SK-N-SH (cell line): ENCODE data around the gene DNAJC13. TPM values are rescaled to one million over a fixed set of nuclear protein-coding genes. Genes with fewer than 3 reads are reported as not detected.

ENCODE experiments used
- CTCF ChIA-PET: fragments of 300-600, 350-600 bp; formaldehyde crosslinking; extraction: SDS; loops from one replicate; lab custom pipeline; 2021; lab: Yijun Ruan, JAX
- POLR2A ChIA-PET: fragments of 350-600 bp; sonication (Branson Sonifier 250); formaldehyde crosslinking; extraction: SDS; loops from one replicate; lab custom pipeline; 2020; ENCODE audit warnings: antibody characterized with exemption, inconsistent platforms; lab: Yijun Ruan, JAX
- DNase-seq: peaks from one replicate; pipeline ENCODE4 v3.0.0; 2012
- H2AFZ ChIP-seq: fragments of 200-600 bp; sonication (generic); 2 replicates; pipeline ENCODE4 v1.8.1; 2016; ENCODE audit warnings: antibody characterized with exemption, mild to moderate bottlenecking, low read depth
- H3F3A ChIP-seq: fragments of 200-600 bp; sonication (generic); replicated peaks from 2 replicates; pipeline ENCODE3; 2016; ENCODE audit warnings: antibody characterized with exemption, mild to moderate bottlenecking; ENCODE audit not compliant: insufficient read depth
- H3K27ac ChIP-seq, 2 experiments: fragments of 200-500 bp in 1 of 2; fragments of 200-600 bp in 1 of 2; sonication (Bioruptor generic) in 1 of 2; sonication (generic), shearing (Covaris generic) in 1 of 2; 2 replicates each; pipeline versions ENCODE4 v1.5.1 to v1.6.1; 2014 to 2016; ENCODE audit warnings: low read depth in 2 of 2, inconsistent platforms in 1 of 2, low read length in 1 of 2, mild to moderate bottlenecking in 1 of 2, mixed read lengths in 1 of 2
- H3K27me3 ChIP-seq: fragments of 200-600 bp; sonication (generic), shearing (Covaris generic); 2 replicates; pipeline ENCODE4 v1.6.1; 2016; ENCODE audit warnings: mixed run types; ENCODE audit not compliant: insufficient read depth
- H3K36me3 ChIP-seq, 2 experiments: fragments of 200-500 bp in 1 of 2; fragments of 200-600 bp in 1 of 2; sonication (Bioruptor generic) in 1 of 2; sonication (generic) in 1 of 2; replicated peaks in 1 of 2; 2 replicates each; pipeline versions ENCODE3 to v1.5.1; 2014 to 2016; ENCODE audit warnings: low read length in 1 of 2, mild to moderate bottlenecking in 1 of 2; ENCODE audit not compliant: insufficient read depth in 2 of 2, control insufficient read depth in 1 of 2
- H3K4me1 ChIP-seq, 2 experiments: fragments of 200-500 bp in 1 of 2; fragments of 200-600 bp in 1 of 2; sonication (Bioruptor generic) in 1 of 2; sonication (generic), shearing (Covaris generic) in 1 of 2; 2 replicates each; pipeline versions ENCODE4 v1.5.1 to v1.6.1; 2014 to 2016; ENCODE audit warnings: low read depth in 1 of 2, low read length in 1 of 2, mixed run types in 1 of 2; ENCODE audit not compliant: insufficient read depth in 2 of 2, control insufficient read depth in 1 of 2
- H3K4me2 ChIP-seq: fragments of 200-600 bp; sonication (generic), shearing (Covaris generic); 2 replicates; pipeline ENCODE4 v1.6.1; 2017; ENCODE audit warnings: mixed run types
- H3K4me3 ChIP-seq, 2 experiments: fragments of 200-500 bp in 1 of 2; fragments of 200-600 bp in 1 of 2; sonication (Bioruptor generic) in 1 of 2; sonication (generic), shearing (Covaris generic) in 1 of 2; 2 replicates each; pipeline versions ENCODE4 v1.5.1 to v1.8.1; 2014 to 2016; ENCODE audit warnings: low read depth in 2 of 2, inconsistent platforms in 1 of 2, low read length in 1 of 2, mild to moderate bottlenecking in 1 of 2, mixed read lengths in 1 of 2, moderate library complexity in 1 of 2
- H3K79me2 ChIP-seq: fragments of 200-600 bp; sonication (generic); 2 replicates; pipeline ENCODE4 v1.8.1; 2017; ENCODE audit warnings: mild to moderate bottlenecking; ENCODE audit not compliant: insufficient read depth
- H3K9ac ChIP-seq: fragments of 200-600 bp; sonication (generic); 2 replicates; pipeline ENCODE4 v1.6.1; 2017; ENCODE audit warnings: mixed run types
- H3K9me2 ChIP-seq: fragments of 200-600 bp; sonication (generic); 2 replicates; pipeline ENCODE4 v1.6.1; 2017; ENCODE audit warnings: mixed run types
- H3K9me3 ChIP-seq: fragments of 200-600 bp; sonication (generic); 2 replicates; pipeline ENCODE4 v1.6.1; 2017; ENCODE audit warnings: mixed run types, mild to moderate bottlenecking, moderate library complexity
- H4K20me1 ChIP-seq: fragments of 200-600 bp; sonication (generic); 2 replicates; pipeline ENCODE4 v1.6.1; 2017; ENCODE audit warnings: mild to moderate bottlenecking, mixed run types; ENCODE audit not compliant: insufficient read depth
- ELF1 ChIP-seq: IDR thresholded peaks from 2 replicates; pipeline ENCODE4 v1.4.0; 2012
- EP300 ChIP-seq, 2 experiments: IDR thresholded peaks; 2 replicates each; pipeline versions ENCODE4 v1.4.0 to v1.6.1; 2012; ENCODE audit warnings: borderline replicate concordance in 1 of 2, low read depth in 1 of 2, low read length in 1 of 2
- EZH2phosphoT487 ChIP-seq: fragments of 200-600 bp; sonication (generic); IDR thresholded peaks from 2 replicates; pipeline ENCODE4 v1.6.1; 2017; ENCODE audit warnings: low read depth, mixed run types, mild to moderate bottlenecking, antibody characterized with exemption, moderate library complexity, borderline replicate concordance
- FOSL2 ChIP-seq: IDR thresholded peaks from 2 replicates; pipeline ENCODE4 v1.4.0; 2012; ENCODE audit warnings: low read depth, mild to moderate bottlenecking, moderate library complexity, borderline replicate concordance
- JUND ChIP-seq: IDR thresholded peaks from 2 replicates; pipeline ENCODE4 v1.4.0; 2012
- MEF2A ChIP-seq: IDR thresholded peaks from 2 replicates; pipeline ENCODE4 v1.4.0; 2012; ENCODE audit warnings: low read depth, borderline replicate concordance
- MXI1 ChIP-seq: IDR thresholded peaks from 2 replicates; pipeline ENCODE4 v1.6.1; 2012; ENCODE audit warnings: mild to moderate bottlenecking, low read depth, low read length, improper control_type of control experiment
- NFIC ChIP-seq: IDR thresholded peaks from 2 replicates; pipeline ENCODE4 v1.4.0; 2012; ENCODE audit warnings: borderline replicate concordance
- POLR2AphosphoS5 ChIP-seq: IDR thresholded peaks from 2 replicates; pipeline ENCODE4 v1.6.1; 2012; ENCODE audit warnings: low read depth, low read length
- RAD21 ChIP-seq: IDR thresholded peaks from 2 replicates; pipeline ENCODE4 v1.6.1; 2012; ENCODE audit warnings: mild to moderate bottlenecking, low read length
- SIN3A ChIP-seq: IDR thresholded peaks from 2 replicates; pipeline ENCODE4 v1.6.1; 2012; ENCODE audit warnings: low read depth, mild to moderate bottlenecking, low read length, moderate library complexity, borderline replicate concordance
- TCF12 ChIP-seq: IDR thresholded peaks from 2 replicates; pipeline ENCODE4 v1.4.0; 2012
- TEAD4 ChIP-seq: IDR thresholded peaks from 2 replicates; pipeline ENCODE4 v1.4.0; 2012; ENCODE audit warnings: mild to moderate bottlenecking, borderline replicate concordance; ENCODE audit not compliant: insufficient read depth
- WGBS: methylation state at CpG from one replicate; pipeline ENCODE4 v1.1.6; 2017; ENCODE audit warnings: low lambda C conversion rate; 5-methylcytosine and 5-hydroxymethylcytosine counted together
- polyA plus RNA-seq, 3 experiments: library from polyadenylated mRNA; depleted of rRNA; stranded (reverse); fragments of >200 nt; gene quantifications; 2 replicates each; pipeline ENCODE4 v1.2.3, GENCODE V29; 2012
- TF ChIP-seq, protein P1 (sequence below): IDR thresholded peaks from 2 replicates; pipeline ENCODE4; 2012
- TF ChIP-seq, protein P2 (sequence below): IDR thresholded peaks from 2 replicates; pipeline ENCODE4 v1.6.1; 2012; ENCODE audit warnings: mild to moderate bottlenecking, low read depth, low read length, moderate library complexity
- TF ChIP-seq, protein P3 (sequence below): IDR thresholded peaks from 2 replicates; pipeline ENCODE4 v1.4.0; 2012; ENCODE audit warnings: low read depth, borderline replicate concordance
- TF ChIP-seq, protein P4 (sequence below): IDR thresholded peaks from 2 replicates; pipeline ENCODE4 v1.4.0; 2012; ENCODE audit warnings: low read depth, borderline replicate concordance
- TF ChIP-seq, protein P5 (sequence below): fragments of 200-600 bp; sonication (generic); IDR thresholded peaks from 2 replicates; pipeline ENCODE4 v1.6.1; 2017; ENCODE audit warnings: antibody characterized with exemption, mild to moderate bottlenecking, moderate library complexity
- TF ChIP-seq, protein P6 (sequence below): fragments of 150-350 bp; IDR thresholded peaks from 2 replicates; pipeline ENCODE4 v1.6.1; 2016; ENCODE audit warnings: mild to moderate bottlenecking, low read depth, low read length

The DNAJC13 gene
- polyA plus RNA-seq, 1 of the 3 experiments (the other 2 are of a cell fraction), result 10.8 TPM

DNA sequence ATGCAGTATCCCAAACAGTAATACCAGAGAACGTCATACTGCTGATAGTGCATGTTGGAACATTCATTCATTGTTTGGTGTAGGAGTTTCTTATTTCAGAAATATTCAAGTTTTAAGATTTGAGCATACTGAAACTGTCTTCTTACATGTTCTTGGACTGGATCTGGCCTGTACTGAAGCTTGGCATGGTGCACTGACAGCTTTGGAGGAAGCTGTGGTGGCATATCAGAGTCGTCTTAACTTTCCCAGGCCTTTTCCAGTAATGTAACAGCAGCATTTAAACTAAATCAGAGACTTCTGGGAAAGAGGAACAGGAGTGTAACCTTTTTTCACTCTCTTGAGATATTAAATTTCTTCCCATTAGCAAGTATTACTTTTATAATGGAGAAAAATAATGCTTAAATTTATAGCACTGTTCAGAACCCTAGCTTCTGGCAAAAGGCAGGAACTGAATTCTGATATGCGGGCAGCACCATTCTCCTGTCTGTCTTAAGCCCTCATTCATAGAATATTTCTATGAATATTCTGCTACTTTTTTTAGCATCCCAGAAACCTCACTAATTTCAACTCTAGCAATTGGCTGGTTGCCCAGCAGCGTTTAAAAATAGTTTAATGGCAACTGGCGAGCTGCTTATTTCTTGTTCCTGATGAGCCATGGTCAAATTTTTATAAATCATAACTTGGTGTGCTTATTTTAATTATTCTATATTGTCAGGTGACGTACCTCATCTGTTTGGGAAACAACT is 31.1 kb downstream of the DNAJC13 start:
- Histone ChIP-seq H3K4me2 (peak overlapping the region; percentile 43; the same call in 1 of the 2 replicates), H3K9ac (peak overlapping the region; percentile 38; the same call in 1 of the 2 replicates), H4K20me1 (no peaks in the 10 kb centered on the region), H3K4me1 (peaks cover 15 to 33% of the 10 kb centered on the region in 2 experiments; a peak in 3 of 4 replicates), H3K27me3 (no peaks in the 10 kb centered on the region), H3F3A (peaks cover 43% of the 10 kb centered on the region), H3K9me3 (no peaks in the 10 kb centered on the region), H3K9me2 (no peaks in the 10 kb centered on the region), H3K79me2 (peaks cover 68% of the 10 kb centered on the region), H3K27ac (peak overlapping the region; percentile 81 to 87), H3K36me3 (peaks cover 38% of the 10 kb centered on the region in 2 experiments), H3K4me3 (peak overlapping the region in 1 of 2 experiments; percentile 25; a peak in 2 of 4 replicates), H2AFZ (no peak overlapping the region)
- CTCF ChIA-PET, result interaction anchor here (0.8 to 1.4 kb wide), 2 partner anchors 15 to 105 kb away, joined by 3 to 4 read pairs; no protein-coding TSS in a partner anchor
- WGBS, result 36% methylated on average over 6 of the region's 6 CpGs
- no peak for TF ChIP-seq ELF1
- no peak for TF ChIP-seq EZH2phosphoT487
- TF ChIP-seq, protein P1, sequence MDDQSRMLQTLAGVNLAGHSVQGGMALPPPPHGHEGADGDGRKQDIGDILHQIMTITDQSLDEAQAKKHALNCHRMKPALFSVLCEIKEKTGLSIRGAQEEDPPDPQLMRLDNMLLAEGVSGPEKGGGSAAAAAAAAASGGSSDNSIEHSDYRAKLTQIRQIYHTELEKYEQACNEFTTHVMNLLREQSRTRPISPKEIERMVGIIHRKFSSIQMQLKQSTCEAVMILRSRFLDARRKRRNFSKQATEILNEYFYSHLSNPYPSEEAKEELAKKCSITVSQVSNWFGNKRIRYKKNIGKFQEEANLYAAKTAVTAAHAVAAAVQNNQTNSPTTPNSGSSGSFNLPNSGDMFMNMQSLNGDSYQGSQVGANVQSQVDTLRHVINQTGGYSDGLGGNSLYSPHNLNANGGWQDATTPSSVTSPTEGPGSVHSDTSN, result peak; percentile 33
- TF ChIP-seq FOSL2, result no peak
- TF ChIP-seq, protein P2, sequence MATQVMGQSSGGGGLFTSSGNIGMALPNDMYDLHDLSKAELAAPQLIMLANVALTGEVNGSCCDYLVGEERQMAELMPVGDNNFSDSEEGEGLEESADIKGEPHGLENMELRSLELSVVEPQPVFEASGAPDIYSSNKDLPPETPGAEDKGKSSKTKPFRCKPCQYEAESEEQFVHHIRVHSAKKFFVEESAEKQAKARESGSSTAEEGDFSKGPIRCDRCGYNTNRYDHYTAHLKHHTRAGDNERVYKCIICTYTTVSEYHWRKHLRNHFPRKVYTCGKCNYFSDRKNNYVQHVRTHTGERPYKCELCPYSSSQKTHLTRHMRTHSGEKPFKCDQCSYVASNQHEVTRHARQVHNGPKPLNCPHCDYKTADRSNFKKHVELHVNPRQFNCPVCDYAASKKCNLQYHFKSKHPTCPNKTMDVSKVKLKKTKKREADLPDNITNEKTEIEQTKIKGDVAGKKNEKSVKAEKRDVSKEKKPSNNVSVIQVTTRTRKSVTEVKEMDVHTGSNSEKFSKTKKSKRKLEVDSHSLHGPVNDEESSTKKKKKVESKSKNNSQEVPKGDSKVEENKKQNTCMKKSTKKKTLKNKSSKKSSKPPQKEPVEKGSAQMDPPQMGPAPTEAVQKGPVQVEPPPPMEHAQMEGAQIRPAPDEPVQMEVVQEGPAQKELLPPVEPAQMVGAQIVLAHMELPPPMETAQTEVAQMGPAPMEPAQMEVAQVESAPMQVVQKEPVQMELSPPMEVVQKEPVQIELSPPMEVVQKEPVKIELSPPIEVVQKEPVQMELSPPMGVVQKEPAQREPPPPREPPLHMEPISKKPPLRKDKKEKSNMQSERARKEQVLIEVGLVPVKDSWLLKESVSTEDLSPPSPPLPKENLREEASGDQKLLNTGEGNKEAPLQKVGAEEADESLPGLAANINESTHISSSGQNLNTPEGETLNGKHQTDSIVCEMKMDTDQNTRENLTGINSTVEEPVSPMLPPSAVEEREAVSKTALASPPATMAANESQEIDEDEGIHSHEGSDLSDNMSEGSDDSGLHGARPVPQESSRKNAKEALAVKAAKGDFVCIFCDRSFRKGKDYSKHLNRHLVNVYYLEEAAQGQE, result no peak
- TF ChIP-seq, protein P3, sequence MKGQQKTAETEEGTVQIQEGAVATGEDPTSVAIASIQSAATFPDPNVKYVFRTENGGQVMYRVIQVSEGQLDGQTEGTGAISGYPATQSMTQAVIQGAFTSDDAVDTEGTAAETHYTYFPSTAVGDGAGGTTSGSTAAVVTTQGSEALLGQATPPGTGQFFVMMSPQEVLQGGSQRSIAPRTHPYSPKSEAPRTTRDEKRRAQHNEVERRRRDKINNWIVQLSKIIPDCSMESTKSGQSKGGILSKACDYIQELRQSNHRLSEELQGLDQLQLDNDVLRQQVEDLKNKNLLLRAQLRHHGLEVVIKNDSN, result no peak
- TF ChIP-seq, protein P4, sequence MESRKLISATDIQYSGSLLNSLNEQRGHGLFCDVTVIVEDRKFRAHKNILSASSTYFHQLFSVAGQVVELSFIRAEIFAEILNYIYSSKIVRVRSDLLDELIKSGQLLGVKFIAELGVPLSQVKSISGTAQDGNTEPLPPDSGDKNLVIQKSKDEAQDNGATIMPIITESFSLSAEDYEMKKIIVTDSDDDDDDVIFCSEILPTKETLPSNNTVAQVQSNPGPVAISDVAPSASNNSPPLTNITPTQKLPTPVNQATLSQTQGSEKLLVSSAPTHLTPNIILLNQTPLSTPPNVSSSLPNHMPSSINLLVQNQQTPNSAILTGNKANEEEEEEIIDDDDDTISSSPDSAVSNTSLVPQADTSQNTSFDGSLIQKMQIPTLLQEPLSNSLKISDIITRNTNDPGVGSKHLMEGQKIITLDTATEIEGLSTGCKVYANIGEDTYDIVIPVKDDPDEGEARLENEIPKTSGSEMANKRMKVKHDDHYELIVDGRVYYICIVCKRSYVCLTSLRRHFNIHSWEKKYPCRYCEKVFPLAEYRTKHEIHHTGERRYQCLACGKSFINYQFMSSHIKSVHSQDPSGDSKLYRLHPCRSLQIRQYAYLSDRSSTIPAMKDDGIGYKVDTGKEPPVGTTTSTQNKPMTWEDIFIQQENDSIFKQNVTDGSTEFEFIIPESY, result no peak
- TF ChIP-seq POLR2AphosphoS5, result peak; percentile 48; the same call in 1 of the 2 replicates
- peak; percentile 15; the same call in 1 of the 2 replicates for TF ChIP-seq JUND
- TF ChIP-seq, protein P5, sequence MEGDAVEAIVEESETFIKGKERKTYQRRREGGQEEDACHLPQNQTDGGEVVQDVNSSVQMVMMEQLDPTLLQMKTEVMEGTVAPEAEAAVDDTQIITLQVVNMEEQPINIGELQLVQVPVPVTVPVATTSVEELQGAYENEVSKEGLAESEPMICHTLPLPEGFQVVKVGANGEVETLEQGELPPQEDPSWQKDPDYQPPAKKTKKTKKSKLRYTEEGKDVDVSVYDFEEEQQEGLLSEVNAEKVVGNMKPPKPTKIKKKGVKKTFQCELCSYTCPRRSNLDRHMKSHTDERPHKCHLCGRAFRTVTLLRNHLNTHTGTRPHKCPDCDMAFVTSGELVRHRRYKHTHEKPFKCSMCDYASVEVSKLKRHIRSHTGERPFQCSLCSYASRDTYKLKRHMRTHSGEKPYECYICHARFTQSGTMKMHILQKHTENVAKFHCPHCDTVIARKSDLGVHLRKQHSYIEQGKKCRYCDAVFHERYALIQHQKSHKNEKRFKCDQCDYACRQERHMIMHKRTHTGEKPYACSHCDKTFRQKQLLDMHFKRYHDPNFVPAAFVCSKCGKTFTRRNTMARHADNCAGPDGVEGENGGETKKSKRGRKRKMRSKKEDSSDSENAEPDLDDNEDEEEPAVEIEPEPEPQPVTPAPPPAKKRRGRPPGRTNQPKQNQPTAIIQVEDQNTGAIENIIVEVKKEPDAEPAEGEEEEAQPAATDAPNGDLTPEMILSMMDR, result no peak
- peak; percentile 73 for TF ChIP-seq NFIC
- TF ChIP-seq EP300 (IDR thresholded peaks at IDR 0.05; ENCODE audit: borderline replicate concordance in 1 of 2, low read depth in 1 of 2, low read length in 1 of 2), result 0 out of 4 replicates have a peak, but pooled peaks of 1 of the 2 experiments have one; percentile 31
- no peak for TF ChIP-seq MXI1
- TF ChIP-seq TCF12, result 0 out of 2 replicates have a peak, but pooled peaks have one; percentile 5
- TF ChIP-seq SIN3A, result no peak
- TF ChIP-seq RAD21, result no peak
- peak; percentile 41; the same call in 1 of the 2 replicates for TF ChIP-seq TEAD4
- TF ChIP-seq, protein P6, sequence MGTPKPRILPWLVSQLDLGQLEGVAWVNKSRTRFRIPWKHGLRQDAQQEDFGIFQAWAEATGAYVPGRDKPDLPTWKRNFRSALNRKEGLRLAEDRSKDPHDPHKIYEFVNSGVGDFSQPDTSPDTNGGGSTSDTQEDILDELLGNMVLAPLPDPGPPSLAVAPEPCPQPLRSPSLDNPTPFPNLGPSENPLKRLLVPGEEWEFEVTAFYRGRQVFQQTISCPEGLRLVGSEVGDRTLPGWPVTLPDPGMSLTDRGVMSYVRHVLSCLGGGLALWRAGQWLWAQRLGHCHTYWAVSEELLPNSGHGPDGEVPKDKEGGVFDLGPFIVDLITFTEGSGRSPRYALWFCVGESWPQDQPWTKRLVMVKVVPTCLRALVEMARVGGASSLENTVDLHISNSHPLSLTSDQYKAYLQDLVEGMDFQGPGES, result no peak
- TF ChIP-seq MEF2A, result peak; percentile 92
- POLR2A ChIA-PET, result no interaction called here
- DNase-seq, result no peak
